Spleen (tissue), 7 donors: ENCODE measurements around the gene ZMYM2.

Experiments
- POLR2A ChIP-seq, 3 donors: fragments of 450-650 bp; IDR thresholded peaks; one replicate each; pipeline ENCODE4 v1.5.1; 2017; ENCODE audit warnings: antibody characterized with exemption in 3 of 3, mild to moderate bottlenecking in 1 of 3
- POLR2AphosphoS5 ChIP-seq, 3 donors: sonication (generic); formaldehyde crosslinking; IDR thresholded peaks; one replicate each; pipeline ENCODE4 v1.5.1; 2017; ENCODE audit warnings: antibody characterized with exemption in 3 of 3
- TF ChIP-seq, protein P1 (sequence below), 11 experiments: fragments of 200-600 bp in 7 of 11; fragments of 450-650 bp in 4 of 11; sonication (generic) in 4 of 11; IDR thresholded peaks in 8 of 11; conservative IDR thresholded peaks in 3 of 11; 1 replicate in 7 of 11; 2 replicates in 4 of 11; pipeline versions ENCODE4 v1.4.0 to v1.8.0; 2016 to 2021; ENCODE audit warnings: antibody characterized with exemption in 11 of 11, inconsistent platforms in 4 of 11, mild to moderate bottlenecking in 1 of 11
- donor health status: DM: no; HTN: no; CAD: no; lungs with moderate emphysema.
- donor health status: DM: no; HTN: no; CAD: no.
- donor health status: DM: no; HTN: no; CAD: no.

DNA sequence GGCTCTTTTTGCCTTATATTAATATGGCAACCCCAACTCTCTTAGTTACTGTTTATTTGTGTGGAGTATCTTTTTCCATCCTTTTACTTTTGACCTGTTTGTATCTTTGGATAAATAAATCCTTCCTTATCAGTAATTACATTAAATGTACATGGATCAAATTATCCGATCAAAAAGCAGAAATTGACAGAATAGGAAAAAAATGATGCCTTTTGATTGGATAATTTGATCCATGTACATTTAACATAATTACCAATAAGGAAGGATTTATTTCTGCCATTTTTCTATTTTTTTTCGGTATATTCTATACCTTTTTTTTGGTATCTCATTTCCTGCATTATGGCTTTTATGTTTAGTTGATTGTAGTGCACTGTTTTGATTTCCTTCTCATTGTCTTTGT lies 57.2 kb downstream of the ZMYM2 start:
- TF ChIP-seq, protein P1, sequence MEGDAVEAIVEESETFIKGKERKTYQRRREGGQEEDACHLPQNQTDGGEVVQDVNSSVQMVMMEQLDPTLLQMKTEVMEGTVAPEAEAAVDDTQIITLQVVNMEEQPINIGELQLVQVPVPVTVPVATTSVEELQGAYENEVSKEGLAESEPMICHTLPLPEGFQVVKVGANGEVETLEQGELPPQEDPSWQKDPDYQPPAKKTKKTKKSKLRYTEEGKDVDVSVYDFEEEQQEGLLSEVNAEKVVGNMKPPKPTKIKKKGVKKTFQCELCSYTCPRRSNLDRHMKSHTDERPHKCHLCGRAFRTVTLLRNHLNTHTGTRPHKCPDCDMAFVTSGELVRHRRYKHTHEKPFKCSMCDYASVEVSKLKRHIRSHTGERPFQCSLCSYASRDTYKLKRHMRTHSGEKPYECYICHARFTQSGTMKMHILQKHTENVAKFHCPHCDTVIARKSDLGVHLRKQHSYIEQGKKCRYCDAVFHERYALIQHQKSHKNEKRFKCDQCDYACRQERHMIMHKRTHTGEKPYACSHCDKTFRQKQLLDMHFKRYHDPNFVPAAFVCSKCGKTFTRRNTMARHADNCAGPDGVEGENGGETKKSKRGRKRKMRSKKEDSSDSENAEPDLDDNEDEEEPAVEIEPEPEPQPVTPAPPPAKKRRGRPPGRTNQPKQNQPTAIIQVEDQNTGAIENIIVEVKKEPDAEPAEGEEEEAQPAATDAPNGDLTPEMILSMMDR (IDR thresholded peaks at IDR 0.05 in 8 of 11, conservative IDR thresholded peaks at IDR 0.05 in 3 of 11), result no peak
- TF ChIP-seq POLR2A (IDR thresholded peaks at IDR 0.05), result no peak
- no peak for TF ChIP-seq POLR2AphosphoS5 (IDR thresholded peaks at IDR 0.05)
